ENCODE data around the gene TP53BP2.

The TP53BP2 gene

DNA sequence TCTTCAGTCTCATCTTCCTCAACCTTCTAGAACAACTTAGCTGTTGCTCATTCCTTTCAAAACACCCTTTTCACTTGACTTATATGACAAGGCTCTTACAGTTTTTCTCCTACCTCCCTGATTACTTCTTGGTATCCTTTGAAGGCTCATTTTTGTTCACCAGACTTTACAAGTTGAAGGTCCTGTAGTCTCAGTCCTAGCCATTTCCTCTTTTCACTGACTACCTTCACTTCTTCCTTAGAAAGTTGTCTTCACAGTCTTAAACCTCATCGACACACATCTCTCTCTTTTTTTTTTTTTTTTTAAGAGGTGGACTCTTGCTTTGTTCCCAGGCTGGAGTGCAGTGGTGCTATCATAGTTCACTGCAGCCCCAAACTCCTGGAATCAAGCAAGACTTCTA lies 6.6 kb upstream of the TP53BP2 start:
- no peak overlapping the region for H3K4me3 ChIP-seq (ENCODE audit: low read depth, low read length)
- in situ Hi-C loops (cut with HindIII; ENCODE audit: low sequenced_read_pairs): no loop called here
- no peak for DNase-seq (ENCODE audit: low read depth)
- TF ChIP-seq CTCF (IDR thresholded peaks at IDR 0.05; ENCODE audit: low read depth, low read length, missing control alignments): no peak

DNA sequence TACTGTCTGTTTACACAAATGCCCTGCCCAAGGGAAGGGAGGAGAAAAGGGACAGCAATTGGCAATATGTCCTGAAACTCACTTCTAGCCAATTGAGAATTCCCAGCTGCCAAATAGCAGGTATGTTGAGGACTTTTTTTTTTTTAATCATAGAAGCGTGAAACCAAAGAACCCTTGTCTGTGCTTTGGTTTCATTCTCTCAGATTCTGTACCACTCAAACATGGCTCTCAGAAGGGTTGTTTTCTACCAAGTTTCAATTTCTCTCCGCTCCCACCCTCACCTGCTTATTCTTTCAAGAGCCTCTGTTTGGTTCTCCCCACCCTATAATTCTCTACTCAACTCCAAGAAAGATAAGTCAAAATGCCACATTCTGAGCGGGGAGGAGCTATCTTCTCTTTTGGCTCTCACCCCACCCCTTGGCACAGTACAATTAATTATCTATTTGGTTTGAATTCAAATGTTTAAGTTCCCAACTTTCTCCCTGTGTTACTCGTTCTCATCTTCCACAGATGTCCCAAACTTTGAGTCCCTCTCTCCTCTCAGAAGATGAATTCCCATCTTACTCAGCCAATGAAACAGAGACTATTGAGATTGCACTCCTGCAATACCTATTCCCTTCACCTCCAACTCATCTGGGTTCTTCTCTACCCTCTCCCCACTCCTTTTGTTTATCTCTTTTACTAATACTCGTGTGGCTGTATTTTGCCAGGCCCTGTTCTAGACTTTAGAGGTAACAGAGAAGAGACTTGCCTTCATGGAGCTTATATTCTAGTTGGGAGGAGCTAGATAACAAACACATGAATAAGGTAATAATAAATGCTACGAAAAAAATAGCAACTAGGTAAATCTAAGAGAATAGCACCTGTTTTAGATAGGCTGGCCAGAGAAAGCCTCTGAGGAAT lies 3.9 kb upstream of the TP53BP2 start:
- DNase-seq (ENCODE audit: low read depth): no peak
- no peak overlapping the region for H3K4me3 ChIP-seq (ENCODE audit: low read depth, low read length)
- in situ Hi-C loops (cut with HindIII; ENCODE audit: low sequenced_read_pairs): no loop called here
- TF ChIP-seq CTCF (IDR thresholded peaks at IDR 0.05; ENCODE audit: low read depth, low read length, missing control alignments): no peak

DNA sequence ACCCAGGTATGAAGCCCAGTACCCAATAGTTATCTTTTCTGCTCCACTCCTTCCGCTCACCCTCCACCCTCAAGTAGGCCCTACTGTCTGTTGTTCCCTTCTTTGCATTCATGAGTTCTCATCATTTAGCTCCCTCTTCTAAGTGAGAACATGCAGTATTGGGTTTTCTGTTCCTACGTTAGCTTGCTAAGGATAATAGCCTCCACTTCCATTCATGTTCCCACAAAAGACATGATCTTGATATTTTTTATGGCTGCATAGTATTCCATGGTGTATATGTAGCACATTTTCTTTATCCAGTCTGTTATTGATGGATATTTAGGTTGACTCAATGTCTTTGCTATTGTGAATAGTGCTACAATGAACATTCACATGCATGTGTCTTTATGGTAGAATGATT lies 2.8 kb upstream of the TP53BP2 start:
- no peak for DNase-seq (ENCODE audit: low read depth)
- in situ Hi-C loops (cut with HindIII; ENCODE audit: low sequenced_read_pairs): no loop called here
- no peak overlapping the region for H3K4me3 ChIP-seq (ENCODE audit: low read depth, low read length)
- no peak for TF ChIP-seq CTCF (IDR thresholded peaks at IDR 0.05; ENCODE audit: low read depth, low read length, missing control alignments)

DNA sequence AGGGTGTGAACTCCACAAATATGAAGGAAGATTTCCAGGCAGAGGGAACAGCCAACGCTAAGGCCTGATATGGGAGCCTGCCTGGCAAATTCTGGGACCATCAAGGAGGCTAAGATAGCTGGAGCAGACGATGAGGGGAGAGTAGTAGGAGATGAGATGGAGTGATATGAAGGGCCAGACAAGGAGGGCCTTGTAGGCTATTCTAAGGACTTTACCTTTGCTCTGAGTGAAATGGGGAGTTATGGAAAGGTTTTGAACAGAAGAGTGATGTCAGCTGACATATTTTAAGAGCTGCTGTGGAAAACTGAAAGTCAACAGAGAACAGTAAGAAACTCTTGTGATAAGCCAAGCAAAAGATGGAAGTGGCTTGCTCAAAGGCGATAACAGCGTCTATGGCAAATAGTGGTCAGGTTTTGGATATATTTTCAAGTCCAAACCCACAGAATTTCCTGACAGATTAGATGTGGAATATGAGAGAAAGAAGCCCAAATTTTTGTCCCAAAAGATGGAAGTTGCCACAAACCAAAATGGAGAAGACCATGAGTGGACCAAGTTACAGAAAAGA lies 2.1 kb upstream of the TP53BP2 start:
- no peak for TF ChIP-seq CTCF (IDR thresholded peaks at IDR 0.05; ENCODE audit: low read depth, low read length, missing control alignments)
- no peak for DNase-seq (ENCODE audit: low read depth)
- in situ Hi-C loops (cut with HindIII; ENCODE audit: low sequenced_read_pairs): no loop called here
- H3K4me3 ChIP-seq (ENCODE audit: low read depth, low read length): no peak overlapping the region

- DNase-seq (ENCODE audit: low read depth): no peak
- TF ChIP-seq CTCF (IDR thresholded peaks at IDR 0.05; ENCODE audit: low read depth, low read length, missing control alignments): no peak
- peak overlapping the region; percentile 65 for H3K4me3 ChIP-seq (ENCODE audit: low read depth, low read length)
- in situ Hi-C loops (cut with HindIII; ENCODE audit: low sequenced_read_pairs): no loop called here
These were observed 524 bp downstream of the TP53BP2 start for GRCh38 chr1:223845037-223845809.

DNA sequence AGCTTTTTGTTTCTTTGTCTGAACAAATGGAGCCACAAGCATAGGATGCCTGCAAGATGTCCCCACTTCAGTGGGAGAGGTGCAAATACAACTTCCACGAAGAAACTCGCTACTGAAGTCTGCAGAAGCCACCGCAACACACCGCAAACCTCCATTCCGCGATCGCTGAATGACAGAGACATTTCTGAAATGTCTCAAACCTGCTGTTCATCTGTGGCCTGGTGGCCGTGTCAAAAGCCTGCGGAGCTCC lies 1.0 kb downstream of the TP53BP2 start:
- H3K4me3 ChIP-seq (ENCODE audit: low read depth, low read length): peak overlapping the region; percentile 65
- TF ChIP-seq CTCF (IDR thresholded peaks at IDR 0.05; ENCODE audit: low read depth, low read length, missing control alignments): no peak
- no peak for DNase-seq (ENCODE audit: low read depth)
- in situ Hi-C loops (cut with HindIII; ENCODE audit: low sequenced_read_pairs): no loop called here

Measured in astrocyte of the cerebellum (primary cell).